ENCODE data around the gene PLSCR4. TPM values are rescaled to one million over a fixed set of nuclear protein-coding genes. Genes with fewer than 3 reads are reported as not detected.

Gene PLSCR4
- total and polyA plus RNA-seq, 2 of the 8 experiments (the other 6 are each of a cell fraction or from before 2014, with no cell fraction given): 1.8 to 2.9 TPM

DNA sequence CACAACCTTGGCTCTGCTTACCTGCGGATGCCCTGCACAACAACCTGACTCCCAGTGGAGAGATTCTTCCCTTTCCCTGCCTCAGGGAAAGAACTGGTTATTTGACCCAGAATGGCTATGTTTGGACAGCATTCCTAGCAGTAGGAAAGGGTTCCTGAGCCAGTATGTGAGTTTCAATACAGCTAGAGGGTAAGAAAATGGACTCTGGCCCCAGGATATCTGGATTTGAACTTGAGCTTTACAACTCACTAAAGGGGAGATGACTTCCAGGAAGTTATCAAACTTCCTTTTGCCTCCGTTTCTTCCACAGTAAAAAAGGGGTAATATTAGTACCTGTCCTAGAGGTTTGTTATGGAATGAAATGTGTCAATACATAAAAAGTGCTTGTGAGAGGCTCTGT, 28.1 kb upstream of the PLSCR4 start:
- Histone ChIP-seq H2AK5ac (ENCODE audit: low read depth, low read length) (no peak overlapping the region), H3K9me3 (ENCODE audit: insufficient read depth in 2 of 2, low read depth in 1 of 2, low read length in 1 of 2) (no peaks in the 10 kb centered on the region), H3K23me2 (ENCODE audit: low read depth, low read length) (no peaks in the 10 kb centered on the region; the same call in 1 of the 2 replicates), H3K56ac (replicated peaks; ENCODE audit: insufficient read length, low read depth, low read length) (no peak overlapping the region), H2BK15ac (ENCODE audit: low read length) (no peak overlapping the region), H3K4me3 (ENCODE audit: extremely low read depth in 1 of 4, insufficient read depth in 2 of 4, low read depth in 3 of 4, low read length in 4 of 4) (no peak overlapping the region), H3K27me3 (replicated peaks in 1 of 4; ENCODE audit: control insufficient read depth in 3 of 4, extremely low read depth in 1 of 4, insufficient read depth in 3 of 4, low read length in 3 of 4) (no peaks in the 10 kb centered on the region; a peak in 1 of 7 replicates), H4K8ac (ENCODE audit: extremely low read depth, insufficient read depth, low read length) (no peak overlapping the region), H3K18ac (ENCODE audit: extremely low read depth, low read length) (no peak overlapping the region), H3K79me1 (ENCODE audit: low read depth, low read length) (no peaks in the 10 kb centered on the region), H4K91ac (replicated peaks; ENCODE audit: insufficient read length, low read length) (no peak overlapping the region), H3K4me2 (ENCODE audit: insufficient read depth in 1 of 2, low read depth in 2 of 2, low read length in 2 of 2) (no peak overlapping the region), H2AFZ (ENCODE audit: low read length) (no peak overlapping the region), H3K36me3 (ENCODE audit: control insufficient read depth in 2 of 4, insufficient read depth in 4 of 4, low read length in 3 of 4) (no peaks in the 10 kb centered on the region), H3K27ac (ENCODE audit: low read depth, low read length) (no peak overlapping the region), H3K14ac (ENCODE audit: insufficient read length) (no peak overlapping the region), H3K4me1 (replicated peaks in 1 of 4; ENCODE audit: control insufficient read depth in 3 of 4, insufficient read depth in 4 of 4, low read length in 3 of 4) (no peaks in the 10 kb centered on the region), H2BK20ac (ENCODE audit: low read length) (no peak overlapping the region), H3K79me2 (ENCODE audit: control insufficient read depth in 1 of 2, insufficient read depth in 2 of 2, low read length in 2 of 2) (no peaks in the 10 kb centered on the region), H2BK5ac (ENCODE audit: low read depth, low read length) (no peak overlapping the region), H3K4ac (replicated peaks; ENCODE audit: insufficient read length, low read depth, low read length) (no peak overlapping the region), H3K23ac (ENCODE audit: insufficient read length) (no peak overlapping the region), H2BK120ac (replicated peaks; ENCODE audit: low read depth, low read length) (no peak overlapping the region), H4K5ac (ENCODE audit: insufficient read length, low read depth, low read length) (no peak overlapping the region), H4K20me1 (replicated peaks in 1 of 2; ENCODE audit: control insufficient read depth in 1 of 2, insufficient read depth in 2 of 2, low read length in 2 of 2) (no peaks in the 10 kb centered on the region), H3K9ac (replicated peaks in 1 of 4; ENCODE audit: extremely low read depth in 1 of 4, low read depth in 3 of 4, low read length in 3 of 4) (no peak overlapping the region), H2BK12ac (ENCODE audit: low read depth, low read length) (no peak overlapping the region)
- ChIA-PET CTCF (ENCODE audit: partially characterized antibody) (interaction anchor here (0.6 kb wide), 1 partner anchor 145 kb away, joined by 3 read pairs; no protein-coding TSS in a partner anchor), POLR2A (ENCODE audit: partially characterized antibody) (no interaction called here)
- DNase-seq (ENCODE audit: low read depth in 1 of 2, low spot score in 2 of 2) (no peak), FAIRE-seq (no peak)
- WGBS, 2 experiments (ENCODE audit: extremely low coverage in 1 of 2, insufficient coverage in 1 of 2, insufficient read length in 1 of 2, insufficient replicate concordance in 2 of 2, low coverage in 1 of 2, low lambda C conversion rate in 2 of 2, missing lambda C conversion rate in 1 of 2): 92% methylated on average over 2 of the region's 2 CpGs; no CpG with 5 or more reads in 1 of the 2 experiments
- TF ChIP-seq TCF12 (IDR thresholded peaks at IDR 0.05; ENCODE audit: low read depth, low read length): no peak
- no peak for TF ChIP-seq HDAC2 (IDR thresholded peaks at IDR 0.05; ENCODE audit: borderline replicate concordance in 1 of 2, low read depth in 2 of 2, low read length in 2 of 2)
- no peak for TF ChIP-seq CEBPB (IDR thresholded peaks at IDR 0.05; ENCODE audit: low read depth, low read length)
- TF ChIP-seq CHD1 (IDR thresholded peaks at IDR 0.05; ENCODE audit: low read depth, low read length): no peak
- TF ChIP-seq BRCA1 (IDR thresholded peaks at IDR 0.05; ENCODE audit: low read depth, low read length): no peak
- TF ChIP-seq SP4 (IDR thresholded peaks at IDR 0.05; ENCODE audit: low read length): no peak
